Activated CD8-positive, alpha-beta memory T cell treated with anti-CD3 and anti-CD28 coated beads for 1 hour (primary cell): ENCODE measurements around the gene PIK3R4.

Source experiments
- DNase-seq, 2 donors: peaks; one replicate each; pipeline ENCODE4 v3.0.0-alpha.2; 2020; ENCODE audit warnings: low read depth in 1 of 2; ENCODE audit errors: extremely low read depth in 1 of 2

Gene PIK3R4

DNA sequence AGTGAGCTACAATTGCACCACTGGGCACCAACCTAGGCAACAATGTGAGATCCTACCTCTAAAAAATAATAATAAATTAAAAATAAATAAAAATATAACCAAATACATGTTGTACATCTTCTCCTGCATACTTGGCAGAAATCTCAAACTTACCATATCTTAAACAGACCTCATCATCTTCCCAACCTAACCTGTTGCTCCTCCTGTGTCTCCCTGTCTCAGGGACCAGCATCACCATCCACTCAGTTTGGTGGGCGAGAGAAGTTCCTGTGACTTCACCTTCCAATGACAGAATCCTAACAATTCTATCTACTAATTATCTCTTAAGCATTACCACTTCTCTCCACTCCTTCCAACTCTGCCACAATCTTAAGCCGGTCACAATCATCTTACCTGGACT is 3.3 kb downstream of the PIK3R4 start:
- DNase-seq: no peak

DNA sequence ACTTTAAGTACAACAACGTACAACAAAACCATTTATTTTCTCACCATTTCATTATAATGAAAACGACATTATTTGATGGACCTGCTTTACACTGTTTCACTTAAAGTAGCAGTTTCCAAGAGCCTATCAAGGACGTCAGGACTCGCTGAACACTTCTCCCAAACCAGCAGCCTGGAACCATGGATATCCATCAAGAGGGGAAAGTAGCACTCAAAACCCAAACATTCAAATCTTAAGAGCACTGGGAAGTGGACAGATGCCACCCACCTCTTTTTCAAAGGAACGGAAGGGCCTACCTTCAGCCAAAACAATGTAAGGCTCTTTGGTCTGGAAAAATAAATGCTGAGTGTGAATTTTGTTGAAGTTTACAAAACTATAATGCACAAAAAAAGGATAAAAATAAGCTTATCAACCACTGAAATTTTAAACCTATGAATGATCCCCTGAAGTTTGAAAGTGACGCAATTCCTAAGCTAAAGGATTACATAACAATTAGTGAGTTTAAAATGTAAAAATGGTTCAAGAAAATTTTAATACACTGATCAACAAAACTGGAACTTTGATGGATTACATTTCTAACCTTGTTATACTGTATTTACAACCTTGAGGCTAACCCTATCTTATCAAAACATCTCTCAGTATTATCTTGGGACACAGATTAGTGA is 4.6 kb downstream of the PIK3R4 start:
- DNase-seq: no peak

DNA sequence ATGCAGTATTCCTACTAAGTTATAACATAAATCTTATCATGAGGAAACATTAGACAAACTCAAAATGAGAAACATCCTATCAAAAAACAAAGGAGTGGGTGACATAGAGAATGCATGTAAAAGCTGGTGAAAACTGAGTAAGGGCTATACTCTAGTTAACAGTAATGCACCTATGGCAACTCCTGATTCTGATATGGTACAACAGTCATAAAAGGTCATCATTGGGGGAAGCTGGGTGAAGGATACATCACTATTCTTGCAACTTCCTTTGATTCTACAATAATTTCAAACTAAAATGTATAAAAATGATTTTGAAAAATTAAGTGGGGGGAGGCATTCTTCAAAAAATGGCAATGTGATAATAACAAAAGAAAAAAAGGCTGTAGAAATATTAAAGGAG is 6.8 kb downstream of the PIK3R4 start:
- no peak for DNase-seq

DNA sequence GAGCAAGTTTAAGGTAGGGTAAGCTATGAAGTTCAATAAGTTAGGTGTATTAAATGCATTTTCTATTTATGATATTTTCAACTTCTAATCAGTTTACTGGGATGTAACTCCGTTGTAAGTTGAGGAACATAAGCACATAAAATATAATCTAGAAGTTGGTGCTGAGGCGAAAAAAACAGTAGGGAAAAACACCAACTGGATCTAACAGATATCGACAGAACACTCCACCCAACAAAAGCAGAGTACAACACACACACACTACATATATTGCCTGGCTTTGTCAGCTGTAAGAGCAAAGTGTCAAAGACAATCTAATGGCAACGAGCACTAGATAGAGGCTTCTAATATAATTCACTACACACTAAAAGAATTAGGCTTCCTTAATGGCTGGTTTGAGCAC is 8.4 kb downstream of the PIK3R4 start:
- no peak for DNase-seq

DNA sequence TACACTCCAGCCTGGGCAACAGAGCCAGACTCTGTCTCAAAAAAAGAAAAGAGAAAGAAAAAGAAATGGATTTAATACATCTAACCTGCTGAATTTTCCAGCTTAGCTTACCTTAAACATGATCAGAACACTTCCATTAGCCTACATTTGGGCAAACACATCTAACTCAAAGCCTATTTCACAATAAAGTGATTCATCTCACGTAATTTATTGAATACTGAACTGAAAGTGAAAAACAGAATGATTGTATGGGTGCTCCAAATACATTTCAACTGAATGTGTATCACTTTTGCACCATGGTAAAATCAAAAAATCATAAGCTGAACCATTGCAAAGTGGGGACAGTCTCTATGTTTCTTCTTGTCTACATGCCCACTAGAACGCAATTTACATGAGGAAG is 9.0 kb downstream of the PIK3R4 start:
- DNase-seq: no peak

DNA sequence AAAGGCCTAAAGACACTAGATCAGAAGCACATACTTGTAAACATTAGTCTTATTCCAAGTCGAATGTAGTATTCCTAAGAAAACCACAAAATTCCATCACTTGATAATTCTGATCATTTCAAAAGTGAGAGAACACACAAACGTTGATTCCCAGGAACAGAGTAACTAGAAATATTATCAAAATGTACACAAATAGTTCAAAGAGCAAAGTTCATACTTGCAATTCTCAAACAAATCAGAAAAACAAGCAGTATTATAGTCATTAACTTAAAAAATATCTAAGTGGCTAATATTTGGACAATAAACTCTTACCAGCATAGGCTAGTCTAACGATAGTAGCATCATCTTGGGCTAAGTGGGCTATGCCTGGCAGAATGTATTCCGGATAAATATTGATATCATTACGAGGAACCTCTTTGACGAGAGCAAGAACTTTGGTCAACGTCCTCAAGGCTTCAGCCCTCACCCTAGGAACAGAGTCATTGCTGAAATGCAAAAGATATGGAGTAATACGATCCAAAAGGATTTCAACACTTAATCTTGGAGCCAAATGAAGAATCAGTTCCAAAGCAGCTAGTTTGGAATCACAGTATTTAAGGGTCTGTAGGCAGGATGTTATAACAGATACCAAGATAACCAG is 13.3 kb downstream of the PIK3R4 start:
- no peak for DNase-seq

DNA sequence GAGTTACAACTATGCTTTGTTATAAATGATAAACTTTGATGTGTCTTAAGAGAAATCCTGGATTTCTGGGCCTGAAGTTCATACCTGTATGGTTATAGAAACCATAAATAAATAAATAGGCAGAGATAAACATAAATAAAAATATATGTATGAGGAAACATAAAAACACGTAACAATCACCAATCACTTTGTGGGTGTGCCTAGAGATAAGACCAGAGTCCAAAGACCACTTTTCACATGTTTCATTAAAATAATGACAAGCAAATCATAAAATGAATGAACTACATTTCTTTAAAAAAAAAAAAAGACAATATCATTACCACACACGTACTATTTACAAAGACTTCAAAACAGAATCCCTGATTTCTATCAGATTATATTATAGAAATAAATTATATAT is 14.1 kb downstream of the PIK3R4 start:
- DNase-seq: no peak

DNA sequence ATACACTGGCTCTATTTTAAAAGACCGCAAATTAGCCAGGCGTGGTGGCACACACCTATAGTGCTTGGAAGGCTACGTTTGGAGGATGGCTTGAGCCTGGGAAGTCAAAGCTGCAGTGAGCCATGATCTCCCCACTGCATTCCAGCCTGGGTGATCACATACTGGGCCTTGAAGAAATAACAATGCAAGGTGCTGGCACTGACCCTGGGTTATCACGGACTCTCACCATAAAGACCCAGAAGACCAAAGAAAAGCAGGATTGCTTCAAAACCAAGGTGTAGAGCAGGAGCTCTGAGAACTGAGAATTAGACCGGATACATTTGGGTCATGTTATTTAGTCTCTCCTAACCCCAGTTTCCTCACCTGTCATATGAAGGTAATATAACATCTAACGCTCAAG is 14.8 kb downstream of the PIK3R4 start:
- DNase-seq: no peak

DNA sequence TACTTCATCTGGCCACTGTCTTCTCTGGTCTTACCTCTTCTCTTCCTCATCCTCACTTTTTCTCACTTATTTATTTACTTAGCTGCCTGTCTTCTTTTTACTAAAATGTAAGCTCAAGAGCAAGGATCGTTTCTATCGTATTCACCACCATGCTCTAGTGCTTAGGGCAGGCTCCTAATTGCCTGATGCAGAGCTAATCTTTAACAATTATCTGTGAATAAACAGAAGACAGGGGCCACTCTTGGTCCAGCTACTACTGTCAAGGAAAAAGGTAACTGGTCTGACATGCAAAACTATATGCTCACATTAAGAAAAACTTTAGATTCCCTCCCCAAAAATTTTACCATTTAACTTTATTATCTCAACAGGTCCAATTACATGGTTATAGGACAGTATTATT is 17.5 kb downstream of the PIK3R4 start:
- no peak for DNase-seq

DNA sequence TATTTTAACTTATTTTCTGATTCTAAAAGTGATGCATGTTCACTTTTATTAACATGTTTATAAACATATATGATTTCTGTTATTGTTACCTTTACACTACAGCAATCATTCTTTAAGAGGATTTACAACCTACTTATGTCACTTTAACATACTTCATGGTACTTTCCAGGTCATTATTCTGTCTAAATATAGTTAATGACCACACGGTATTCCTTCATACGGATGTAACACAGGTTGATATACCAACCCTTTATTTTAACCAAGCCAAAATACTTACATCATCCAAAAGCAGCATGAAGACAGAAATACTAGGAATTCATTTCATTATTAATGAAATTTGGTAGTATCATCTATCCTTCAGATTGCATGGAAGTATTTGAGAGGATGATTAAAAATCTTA is 18.6 kb downstream of the PIK3R4 start:
- no peak for DNase-seq

DNA sequence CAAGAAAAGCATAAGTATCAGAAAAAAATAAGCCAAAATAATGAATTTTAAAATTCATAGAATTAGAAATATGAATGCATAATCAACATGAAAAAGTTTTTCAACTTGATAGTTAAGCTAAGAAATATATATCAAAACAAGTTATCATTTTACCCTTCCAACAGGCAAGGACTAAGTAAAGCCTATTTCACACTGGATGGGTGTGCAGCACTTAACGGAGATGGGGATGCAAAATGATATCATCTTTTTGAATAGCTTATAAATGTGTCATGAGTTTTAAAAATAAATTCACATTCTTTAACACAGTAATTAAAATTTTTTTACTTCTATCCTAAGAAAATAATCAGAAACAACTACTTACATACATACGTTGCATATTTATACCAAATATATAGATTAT is 20.9 kb downstream of the PIK3R4 start:
- no peak for DNase-seq

DNA sequence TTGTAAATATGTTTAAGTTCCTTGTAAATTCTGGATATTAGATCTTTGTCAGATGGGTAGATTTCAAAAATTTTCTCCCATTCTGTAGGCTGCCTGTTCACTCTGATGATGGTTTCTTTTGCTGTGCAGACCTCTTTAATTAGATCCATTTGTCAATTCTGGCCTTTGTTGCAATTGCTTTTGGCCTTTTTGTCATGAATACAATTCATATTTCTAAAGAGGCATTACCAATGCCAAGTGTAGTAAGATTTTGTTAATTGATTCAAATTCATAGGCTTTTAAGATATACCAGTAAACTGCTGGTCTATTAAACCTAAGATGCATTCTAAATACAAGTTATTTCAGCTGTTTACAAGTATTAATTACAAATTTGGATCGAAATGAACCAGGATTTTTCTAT is 31.0 kb downstream of the PIK3R4 start:
- no peak for DNase-seq

DNA sequence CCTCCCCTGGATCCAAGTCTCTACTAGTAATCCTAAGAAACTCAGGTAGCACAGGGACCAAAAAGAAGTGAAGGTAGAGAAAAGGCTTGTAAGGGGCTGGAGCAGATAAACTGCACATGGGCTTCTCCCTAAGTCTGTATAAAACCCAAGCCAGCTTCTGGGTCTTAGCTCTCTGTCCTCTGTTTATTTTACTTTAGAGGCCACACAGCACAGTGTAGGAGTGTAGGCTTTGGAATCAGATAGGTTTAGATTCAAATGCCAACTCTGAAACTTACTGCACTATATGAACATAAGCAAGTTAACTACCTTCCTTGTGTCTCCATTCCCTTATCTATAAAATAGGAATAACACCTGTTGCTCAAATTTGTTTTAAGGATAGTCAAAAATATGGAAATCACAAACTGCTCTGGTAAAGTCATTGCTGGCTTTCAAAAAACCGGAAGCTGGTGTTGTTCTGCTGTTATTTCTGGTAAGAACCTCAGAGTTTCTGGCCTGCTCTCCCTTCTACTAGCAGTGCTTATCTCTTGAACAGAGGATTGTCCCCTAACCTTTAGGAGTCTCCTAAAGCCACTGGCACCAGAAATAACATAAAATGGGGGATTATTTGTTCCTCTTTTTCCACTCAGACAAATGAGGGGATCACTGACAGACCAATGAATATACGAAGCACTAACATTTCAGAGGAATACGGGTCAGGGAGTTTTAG is 33.8 kb downstream of the PIK3R4 start:
- DNase-seq: no peak

DNA sequence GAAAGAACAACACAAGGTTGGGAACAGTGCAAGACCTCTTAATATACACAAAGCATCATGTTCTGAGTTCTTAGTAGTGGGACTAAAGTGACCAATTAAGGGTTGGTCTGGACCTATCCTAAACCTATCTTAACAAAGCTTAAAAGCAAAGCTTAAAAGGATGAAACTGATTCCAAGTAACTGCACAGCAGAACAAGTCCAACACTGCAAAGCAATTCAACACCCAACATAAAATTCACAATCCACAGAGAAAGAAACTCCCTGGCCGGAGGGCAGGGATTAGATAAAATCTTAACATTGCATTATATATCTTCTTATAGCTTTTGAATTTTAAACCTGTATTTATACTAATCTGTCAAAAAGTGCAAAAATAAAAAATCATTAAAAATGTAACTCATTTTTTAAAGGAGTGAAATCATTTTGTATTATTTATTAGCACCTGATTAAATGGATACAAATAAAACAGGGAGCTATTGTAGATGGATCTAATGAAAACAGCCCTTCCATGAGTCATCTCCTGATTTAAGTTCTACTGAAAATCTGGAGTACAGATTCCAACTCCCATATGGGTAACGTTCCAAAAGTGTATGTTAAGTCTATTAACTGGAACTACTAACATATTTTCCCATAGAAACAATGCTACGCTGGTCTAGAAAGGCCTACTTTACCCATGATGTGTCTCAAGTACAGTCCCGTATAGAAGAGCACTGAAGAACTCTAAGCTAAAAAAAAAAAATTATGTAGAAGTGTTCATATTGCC is 34.9 kb downstream of the PIK3R4 start:
- DNase-seq: no peak

DNA sequence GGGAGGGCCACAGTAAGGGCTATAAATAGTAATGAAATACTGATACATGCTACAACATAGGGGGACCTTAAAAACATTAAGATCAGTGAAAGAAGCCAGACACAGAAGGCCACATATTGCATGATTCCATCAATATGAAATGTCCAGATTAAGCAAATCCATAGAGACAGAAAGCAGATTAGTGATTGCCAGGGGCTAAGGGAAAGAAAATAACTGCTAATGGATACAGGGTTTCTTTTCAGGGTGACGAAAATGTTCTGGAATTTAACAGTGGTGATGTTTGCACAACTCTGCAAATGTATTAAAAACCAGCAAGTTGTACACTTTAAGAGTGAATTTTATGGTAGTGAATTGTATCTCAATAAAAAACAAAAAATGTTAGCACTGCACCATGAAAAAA is 37.0 kb downstream of the PIK3R4 start:
- no peak for DNase-seq

DNA sequence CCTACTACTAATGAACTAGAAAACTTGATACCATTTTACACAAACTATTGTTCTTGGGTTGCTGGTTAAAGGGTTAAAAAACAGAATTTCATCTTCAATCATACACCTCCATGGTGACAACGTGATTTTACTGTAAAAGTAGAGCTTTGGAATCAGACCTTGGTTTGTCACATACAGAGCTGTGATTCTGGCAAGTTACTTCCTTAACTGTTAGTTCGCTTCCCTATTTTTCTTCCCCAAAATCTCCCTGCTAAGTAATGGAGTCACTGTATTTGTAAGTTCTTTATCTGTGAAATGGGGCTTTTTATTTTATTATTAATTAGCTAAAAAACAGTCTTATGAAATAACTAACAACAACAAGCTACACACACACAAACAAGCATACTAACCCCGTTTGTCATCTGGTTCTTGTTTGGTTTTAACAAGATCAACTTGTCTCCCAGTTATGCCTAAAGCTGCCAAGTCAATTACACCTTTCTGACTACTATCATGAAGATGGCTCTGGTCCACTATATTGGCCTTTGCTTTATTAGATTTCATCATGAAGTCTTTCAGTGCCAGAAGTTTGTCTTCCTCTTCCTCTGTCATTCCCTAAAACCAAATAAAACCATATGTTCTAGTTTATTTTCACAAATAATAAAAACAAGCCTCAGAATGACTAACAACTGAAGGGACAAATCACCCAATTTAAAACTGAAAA is 38.6 kb downstream of the PIK3R4 start:
- no peak for DNase-seq

DNA sequence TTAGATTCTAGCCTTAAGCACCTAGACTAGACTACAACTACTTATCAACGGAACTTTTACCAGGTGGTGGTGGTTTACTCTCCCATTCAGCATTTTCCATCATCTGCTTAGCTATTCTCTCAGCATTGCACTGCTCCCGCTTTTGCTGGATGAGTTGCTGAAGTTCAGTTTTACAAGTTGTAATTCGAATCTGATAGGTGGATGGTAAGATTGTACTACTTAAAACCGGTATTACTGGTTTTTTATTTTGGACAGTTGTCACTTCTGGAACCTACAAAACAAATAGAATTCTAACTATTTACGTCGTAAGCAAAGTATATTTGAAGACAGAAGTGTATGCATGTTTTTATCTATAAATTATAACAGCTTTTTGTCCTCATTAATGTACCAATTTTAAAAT is 41.1 kb downstream of the PIK3R4 start:
- DNase-seq: no peak

DNA sequence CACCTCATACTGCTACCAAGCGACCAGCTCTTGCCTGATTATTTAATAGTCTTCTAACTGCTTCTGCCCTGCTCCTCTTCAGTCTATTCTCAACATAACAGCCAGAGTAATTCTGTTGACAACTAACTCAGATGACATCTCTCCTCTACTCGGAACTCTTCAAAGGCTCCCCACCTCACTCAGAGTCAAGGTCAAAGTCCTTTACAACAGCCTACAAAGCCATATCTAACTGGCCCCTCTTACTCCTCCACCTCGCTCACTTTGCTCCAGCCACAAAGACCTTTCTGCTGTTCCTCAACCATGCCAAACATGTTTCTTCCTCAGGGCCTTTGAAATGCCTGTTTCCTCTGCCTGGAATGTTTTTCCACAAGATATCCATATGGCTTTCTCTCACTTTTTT is 43.6 kb downstream of the PIK3R4 start:
- no peak for DNase-seq

DNA sequence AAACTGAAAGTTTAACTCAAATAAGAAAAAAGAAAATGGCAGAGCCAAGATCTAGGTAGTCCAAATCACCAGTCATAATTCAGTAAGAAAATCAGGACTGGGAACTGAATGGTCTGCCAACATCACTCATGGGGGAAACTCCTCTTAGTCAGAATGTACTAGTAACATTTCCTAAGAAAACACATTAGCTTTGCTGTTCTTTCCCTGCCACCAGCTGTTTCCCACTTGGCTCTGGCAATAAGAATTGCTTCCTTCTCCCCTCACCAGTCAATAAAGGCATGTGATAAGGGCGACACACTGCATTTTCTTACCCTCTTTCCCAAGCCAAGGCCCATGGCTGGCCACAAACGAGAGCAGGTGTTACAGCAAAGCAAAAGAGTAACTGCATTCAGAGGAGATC is 46.1 kb downstream of the PIK3R4 start:
- no peak for DNase-seq

DNA sequence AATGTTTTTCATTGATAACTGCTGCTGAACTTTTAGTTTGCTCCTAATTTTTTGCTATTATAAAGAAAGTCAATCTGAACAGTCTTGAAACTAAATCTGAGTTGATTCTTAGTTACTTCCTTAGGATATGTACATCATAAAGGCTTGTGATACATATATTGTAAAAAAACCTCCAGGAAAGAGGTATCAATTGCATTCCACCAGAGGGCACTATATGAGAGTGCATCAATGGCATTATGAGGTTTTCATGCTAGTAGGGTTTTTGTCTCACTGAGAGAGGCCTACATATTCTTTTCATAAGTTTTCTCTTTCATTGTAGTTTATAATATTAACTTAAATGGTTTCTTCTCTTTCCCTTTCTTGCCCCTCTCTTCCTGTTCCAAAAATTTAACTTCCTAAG is 46.9 kb downstream of the PIK3R4 start:
- DNase-seq: no peak

DNA sequence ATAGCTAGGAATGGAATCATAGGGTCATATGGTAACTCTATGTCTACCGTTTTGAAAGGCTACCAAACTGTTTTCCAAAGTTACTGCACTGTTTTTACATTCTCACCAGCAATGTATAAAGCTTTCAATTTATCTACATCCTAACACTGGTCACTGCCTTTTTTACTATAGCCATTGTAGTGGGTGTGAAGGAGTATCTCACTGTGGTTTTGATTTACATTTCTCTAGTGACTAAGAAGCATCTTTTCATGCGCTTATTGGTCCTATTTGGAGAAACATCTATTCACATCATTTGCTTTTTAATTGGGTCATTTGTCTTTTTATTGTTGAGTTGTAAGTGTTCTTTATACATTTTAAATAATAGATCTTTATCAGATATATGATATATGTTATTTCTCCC is 53.3 kb downstream of the PIK3R4 start:
- DNase-seq: no peak
